Activated CD4-positive, alpha-beta T cell treated with anti-CD3 and anti-CD28 coated beads for 1 hour (primary cell): ENCODE data around the gene CABLES2.

Source experiments
- DNase-seq: peaks from one replicate; pipeline ENCODE4 v3.0.0-alpha.2; 2020

Gene CABLES2

GRCh38 chr20:62368976-62369814 lies 37.9 kb downstream of the CABLES2 start:
- no peak for DNase-seq

DNA sequence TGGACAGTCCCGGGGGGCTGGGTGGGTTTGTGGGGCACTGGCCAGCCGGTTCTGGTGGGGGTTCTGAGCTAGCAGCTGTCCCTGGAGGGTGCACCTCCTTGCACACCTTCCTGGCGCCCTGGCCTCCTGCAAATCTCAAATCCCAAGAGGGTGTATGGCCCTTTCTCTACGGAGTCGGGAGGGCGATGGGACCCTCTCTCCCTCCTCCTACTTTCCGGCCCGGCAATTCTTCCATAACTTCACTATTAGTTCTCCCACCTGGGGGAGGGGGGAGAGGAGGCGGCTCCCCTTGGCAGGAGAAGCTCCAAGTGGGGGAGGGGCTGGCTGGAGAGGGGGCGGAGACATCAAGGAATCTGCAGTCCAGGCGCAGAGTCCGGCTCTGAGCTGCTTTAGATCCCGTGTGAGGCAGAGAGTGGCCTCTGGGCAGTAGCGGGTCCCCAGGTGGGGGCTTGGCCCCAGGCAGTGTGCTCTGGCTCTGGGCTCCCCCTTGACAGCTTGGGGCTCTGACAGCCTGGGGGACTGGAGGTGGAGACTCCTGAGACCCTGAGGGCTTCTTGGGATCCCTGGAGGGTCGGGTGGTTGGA lies 38.6 kb downstream of the CABLES2 start:
- no peak for DNase-seq

GRCh38 chr20:62367633-62368391 lies 39.3 kb downstream of the CABLES2 start:
- DNase-seq, result no peak

- no peak for DNase-seq
Measured at GRCh38 chr20:62367136-62367632, 39.9 kb downstream of the CABLES2 start, which contains the start of gene LAMA5. TSS of gene LAMA5 (minus strand) at chr20:62367312. CDS start at chr20:62367245, 67 bp downstream.

DNA sequence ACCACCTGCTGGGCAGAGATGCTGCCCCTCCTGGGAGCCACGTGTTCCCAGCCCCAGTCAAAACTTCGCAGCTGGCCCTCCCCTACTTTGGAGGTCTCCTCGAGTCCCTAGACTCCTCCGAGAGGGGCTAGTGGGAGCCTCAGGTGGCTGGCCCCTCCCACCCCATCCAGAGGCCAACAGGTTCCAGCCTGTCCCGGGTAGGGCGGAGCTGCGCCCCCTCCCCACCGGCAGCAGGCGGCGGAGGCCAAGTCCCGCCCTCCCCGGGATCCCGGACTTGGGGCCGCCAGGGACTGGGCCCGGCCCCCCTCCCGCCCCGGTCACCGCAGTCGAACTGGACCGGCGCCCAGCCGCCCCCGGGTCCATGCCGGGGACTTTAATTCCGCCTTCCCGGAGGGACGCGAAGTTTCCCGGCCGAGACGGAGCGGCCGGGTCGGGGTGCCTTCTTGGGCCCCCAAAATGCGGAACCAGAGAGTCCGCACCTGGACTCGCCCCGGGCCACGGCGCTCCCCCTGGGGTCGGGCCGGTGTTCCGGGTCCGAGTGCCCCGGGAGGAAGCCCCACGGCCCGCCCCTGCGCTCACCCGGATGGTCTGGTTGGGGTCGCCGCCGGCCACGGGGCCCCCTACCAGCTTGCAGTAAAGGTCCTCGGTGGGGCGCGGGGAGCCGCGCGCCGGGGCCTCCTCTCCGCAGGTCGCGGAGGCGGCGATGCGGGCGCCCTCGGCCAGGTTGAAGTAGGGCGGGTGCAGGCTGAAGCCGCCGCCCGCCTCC lies 40.5 kb downstream of the CABLES2 start:
- no peak for DNase-seq

DNA sequence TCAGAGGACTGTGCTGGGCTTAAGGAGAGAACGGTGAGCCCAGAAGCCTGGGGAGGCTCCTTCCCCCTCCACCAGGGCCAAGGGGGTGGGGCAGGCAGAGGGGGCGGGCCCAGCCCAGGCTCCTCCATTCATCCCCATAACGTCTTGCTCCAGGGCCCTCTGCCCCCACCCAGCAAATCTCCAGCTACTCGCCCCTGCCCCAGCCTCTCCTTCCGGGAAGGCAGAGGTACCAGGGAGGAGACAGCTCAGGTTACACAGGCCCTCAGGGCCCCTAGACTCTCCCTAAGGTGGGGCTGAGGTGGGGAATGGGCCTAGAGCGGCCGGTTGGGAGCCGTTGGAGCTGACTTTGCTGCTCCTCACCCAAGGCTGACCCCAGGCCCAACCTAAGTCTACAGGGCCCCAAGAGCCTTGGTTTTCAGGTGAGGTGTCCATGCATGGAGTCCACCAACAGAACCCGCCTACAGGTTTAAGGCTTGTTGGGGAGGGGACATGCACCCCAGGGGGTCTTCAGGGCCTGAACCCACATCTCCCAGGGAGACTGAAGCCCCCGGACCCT lies 41.2 kb downstream of the CABLES2 start:
- DNase-seq, result no peak

DNA sequence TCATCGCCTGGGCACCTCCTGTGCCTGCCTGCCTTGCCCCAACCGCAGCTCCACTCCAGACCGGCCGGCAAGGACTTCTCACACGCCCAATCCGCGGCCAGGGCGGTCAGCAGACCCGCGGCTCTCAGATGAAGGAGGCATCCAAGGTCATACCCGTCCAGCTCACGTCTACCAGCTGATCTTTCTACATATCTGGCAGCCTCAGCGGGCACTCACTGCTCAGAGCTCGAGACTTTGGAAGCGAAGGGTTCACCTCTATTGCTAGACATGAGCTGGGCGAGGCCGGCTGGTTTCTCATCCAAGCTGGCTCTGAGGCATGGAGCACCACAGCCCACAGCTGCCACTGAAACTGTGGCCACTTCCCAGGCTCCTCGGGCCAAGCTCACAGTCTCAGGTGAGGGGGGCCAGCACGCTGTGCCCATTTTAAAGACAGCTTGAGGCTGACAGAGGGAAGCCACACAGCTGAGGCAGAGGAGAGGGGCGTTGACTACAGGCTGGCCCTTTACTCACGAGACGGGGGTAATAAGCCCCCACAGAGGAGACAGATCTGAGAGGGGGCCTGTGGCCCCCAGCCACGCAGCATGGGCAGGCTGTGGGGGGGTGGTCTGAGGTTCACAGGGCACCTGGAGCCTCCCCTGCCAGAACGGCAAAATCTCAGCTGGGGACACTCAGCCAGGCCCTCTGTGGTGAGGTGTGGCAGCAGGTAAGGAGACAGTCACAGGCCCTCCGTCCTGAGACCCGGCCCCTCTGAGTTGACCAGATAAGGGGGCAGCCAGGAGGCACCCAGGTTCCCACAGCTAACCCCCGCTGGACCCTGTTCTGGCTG lies 42.0 kb downstream of the CABLES2 start:
- DNase-seq, result no peak

DNA sequence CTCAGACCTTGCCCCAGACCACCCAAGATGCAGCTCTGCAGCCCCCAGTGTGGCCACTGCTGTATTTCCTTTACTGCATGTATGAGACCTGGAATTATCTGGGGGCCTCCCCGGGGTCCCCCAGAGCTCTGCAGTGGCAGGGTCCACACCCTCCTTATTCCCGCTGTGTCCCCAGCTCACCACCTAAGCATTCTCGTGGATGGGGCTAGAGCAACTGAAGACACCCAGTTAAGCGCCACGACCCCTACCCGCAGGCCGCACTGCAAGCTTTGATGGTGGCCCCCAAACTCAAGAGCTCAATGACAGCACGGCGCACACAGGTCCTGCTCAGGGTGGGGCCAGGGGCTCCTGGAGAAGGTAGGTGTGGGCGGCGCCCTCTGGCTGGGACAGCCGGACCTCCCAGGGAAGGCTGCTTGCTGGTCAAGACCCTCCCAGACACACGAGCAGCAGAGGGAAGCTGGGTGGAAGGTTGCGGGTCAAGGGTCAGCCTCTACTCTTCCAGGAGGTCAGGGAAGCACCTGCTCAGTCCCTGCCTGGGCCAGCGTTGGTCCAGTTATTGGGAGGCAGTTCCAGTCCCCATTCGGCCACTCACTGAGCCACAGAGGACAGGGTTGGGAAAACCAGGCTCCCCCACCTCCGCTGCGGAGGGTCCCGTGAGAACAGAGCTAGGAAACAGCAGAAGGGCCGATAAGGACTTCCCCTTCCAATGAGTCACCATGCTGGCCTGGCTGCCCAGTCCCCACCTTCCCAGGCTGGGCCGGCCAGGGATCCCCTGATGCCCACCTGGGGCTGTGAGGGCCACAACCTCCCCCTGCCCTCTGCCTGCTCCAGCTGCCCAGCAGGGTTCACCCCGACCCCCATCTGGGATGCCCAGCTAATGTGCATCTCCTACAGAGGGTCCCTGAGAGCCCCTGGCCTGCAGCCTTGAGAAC lies 42.9 kb downstream of the CABLES2 start:
- no peak for DNase-seq

DNA sequence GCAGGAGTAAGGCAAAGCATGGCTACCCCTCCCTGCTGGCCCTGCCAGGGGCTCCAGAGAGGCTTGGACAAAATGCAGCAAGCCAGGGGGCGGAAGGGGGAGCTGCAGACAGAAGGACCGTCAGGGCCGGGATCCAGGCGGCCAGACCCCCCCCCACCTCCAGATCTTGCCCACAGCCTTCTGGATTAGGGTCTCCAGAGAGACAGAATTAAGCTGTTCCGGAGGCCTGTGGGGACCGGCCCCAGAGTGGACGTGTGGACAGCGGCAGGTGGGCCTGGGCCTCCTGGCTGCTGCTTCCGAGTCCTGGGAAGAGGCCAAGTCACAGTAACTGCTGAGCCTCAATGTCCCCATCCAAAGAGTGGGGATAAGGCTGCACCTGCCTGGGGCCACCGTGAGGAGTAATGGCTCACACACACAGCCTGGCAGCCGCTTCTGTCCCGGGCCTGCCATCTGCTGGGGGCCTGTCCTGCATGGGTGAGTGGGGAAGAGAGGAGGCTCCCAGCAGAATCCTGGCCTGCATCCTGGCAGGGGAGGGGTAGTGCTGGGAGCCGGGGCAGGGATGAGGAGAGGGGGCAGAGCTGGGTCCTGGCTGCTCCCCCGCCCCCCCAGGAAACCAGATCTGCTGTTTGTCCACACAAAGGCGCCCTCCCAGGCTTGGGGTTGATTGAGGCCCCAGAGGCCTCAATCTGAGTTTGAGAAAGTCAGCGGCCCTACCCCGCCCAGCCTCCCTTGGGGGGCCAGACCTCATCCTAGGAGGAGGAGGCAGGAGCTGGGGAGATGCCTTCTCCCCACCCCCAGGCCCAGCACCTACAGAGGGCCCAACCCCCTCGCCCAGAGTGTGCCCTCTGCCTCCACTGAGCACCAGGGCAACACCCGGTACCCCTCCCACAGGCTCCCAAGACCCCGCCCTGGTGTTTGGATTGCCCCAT lies 43.8 kb downstream of the CABLES2 start:
- no peak for DNase-seq

DNA sequence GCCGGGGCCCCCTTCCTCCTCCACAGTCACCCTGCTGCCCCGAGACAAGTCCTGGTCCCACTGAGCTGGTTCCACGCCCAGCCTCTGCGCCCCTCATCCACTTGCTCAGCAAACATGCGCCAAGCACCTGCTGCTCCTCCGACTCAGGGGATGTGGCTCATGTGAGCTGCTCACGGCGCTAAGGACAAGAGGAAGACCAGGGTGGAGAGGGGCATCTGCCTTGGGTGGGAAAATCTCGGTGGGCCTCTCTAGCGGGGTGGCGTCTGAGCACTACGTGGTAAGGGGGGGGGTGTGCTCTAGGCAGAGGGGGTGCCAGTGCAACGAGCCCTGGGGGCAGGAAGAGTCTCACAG lies 44.5 kb downstream of the CABLES2 start:
- no peak for DNase-seq

GRCh38 chr20:62361799-62362589 lies 45.1 kb downstream of the CABLES2 start:
- DNase-seq, result no peak

DNA sequence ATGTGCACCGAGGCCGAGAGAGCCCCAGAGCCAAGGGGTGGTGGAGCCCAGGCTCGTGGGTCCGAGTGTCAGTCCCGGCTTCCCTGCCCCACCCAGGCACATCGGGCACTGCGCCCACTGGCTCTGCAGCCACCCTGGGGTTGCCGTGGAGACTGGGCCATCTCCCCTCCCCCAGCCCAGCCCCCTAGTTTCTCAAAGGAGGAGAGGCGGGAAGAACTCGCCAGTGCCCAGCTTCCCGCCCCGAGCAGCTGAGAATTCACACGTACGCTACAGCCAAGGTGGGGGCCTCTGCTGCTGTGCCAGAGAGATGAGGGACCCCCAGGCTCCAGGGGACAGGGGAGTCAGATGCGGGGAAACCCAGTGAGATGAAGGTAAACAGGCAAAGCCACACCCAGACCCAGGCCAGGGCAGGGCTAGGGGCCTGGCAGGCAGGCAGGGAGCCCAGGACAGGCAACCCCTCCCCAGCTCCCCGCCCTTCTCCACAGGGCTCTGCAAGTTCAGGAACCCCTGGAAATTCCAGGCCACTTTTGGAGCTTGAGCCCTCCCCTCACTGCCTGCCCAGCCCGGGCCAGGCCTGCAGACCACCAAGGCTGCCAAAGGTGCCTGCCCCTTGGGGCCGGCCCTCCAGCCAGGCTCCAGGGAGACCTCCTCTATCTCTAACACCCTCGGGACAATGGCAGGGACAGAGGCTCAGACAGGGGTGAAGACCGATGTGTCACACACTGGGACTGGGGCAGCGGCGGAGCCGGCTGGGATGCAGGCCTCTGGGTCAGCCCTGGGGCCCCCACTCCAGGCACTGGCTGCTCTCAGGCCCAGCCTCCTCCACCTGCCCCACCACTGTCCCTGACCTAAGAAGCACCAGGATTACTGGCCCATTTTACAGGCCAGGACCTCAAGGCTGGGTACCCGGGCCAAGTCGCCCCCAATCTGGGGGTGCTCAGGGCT lies 46.0 kb downstream of the CABLES2 start:
- no peak for DNase-seq

DNA sequence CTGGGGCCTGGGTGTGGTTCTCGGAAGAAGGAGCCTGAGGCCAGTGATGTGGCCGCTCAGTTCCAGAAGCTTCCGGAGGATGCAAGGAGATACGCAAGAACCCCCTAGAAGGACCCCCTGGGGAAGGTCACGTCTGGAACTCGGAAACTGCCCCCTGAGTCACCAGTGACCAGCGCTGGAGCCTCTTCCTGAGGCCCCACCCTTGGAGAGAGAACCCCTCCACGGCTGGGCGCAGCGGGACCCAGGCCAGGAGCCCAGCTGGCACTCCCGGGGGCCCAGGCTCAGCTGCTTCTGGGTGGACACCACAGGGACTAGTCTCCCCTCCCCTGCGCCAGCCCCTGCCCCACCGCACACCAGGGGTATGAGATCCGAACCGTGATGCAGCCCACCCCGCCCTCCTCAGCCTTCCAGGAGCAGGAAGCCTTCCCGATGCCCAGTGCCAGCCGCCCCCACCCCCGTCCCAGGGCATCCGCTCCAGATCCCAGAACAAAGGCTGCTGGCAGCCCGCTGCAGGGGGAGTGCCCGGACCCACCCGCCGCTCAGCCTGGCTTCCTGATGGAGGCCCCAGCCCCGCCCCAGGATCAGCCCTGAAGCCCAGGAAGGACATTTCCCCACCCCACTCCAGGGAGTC lies 47.5 kb downstream of the CABLES2 start:
- no peak for DNase-seq

- no peak for DNase-seq
Measured at GRCh38 chr20:62359043-62359490, 48.0 kb downstream of the CABLES2 start.

GRCh38 chr20:62358171-62359042 lies 48.7 kb downstream of the CABLES2 start:
- no peak for DNase-seq

GRCh38 chr20:62357681-62358080 lies 49.4 kb downstream of the CABLES2 start:
- no peak for DNase-seq
